H1 (cell line): ENCODE data around the gene RGS6. TPM values are rescaled to one million over a fixed set of nuclear protein-coding genes. Genes with fewer than 3 reads are reported as not detected.

ENCODE experiments used
- CBX5 ChIP-seq: fragments of 300-800, 300-1000 bp; sonication (generic); IDR thresholded peaks from 2 replicates; pipeline ENCODE4 v1.7.1; 2016; ENCODE audit warnings: antibody characterized with exemption, low read length, low read depth
- CBX8 ChIP-seq: fragments of 300-800, 300-1000 bp; sonication (generic); IDR thresholded peaks from 2 replicates; pipeline ENCODE4 v1.7.1; 2016; ENCODE audit warnings: low read depth, low read length, borderline replicate concordance
- polyA plus RNA-seq, 7 experiments: library from polyadenylated mRNA; depleted of rRNA in 3 of 7; stranded (reverse) in 5 of 7; unstranded in 2 of 7; fragments of >200 nt in 5 of 7; fragments of 200-250 nt in 2 of 7; gene quantifications; 1 replicate in 5 of 7; 2 replicates in 1 of 7; 4 replicates in 1 of 7; pipeline versions ENCODE4 v1.2.1 to v1.2.3, GENCODE V29; 2011 to 2013; ENCODE audit warnings: missing spikeins in 2 of 7, mixed read lengths in 2 of 7
- total RNA-seq: library from RNA; stranded (reverse); fragmentation: NEBNext Ultra II Directional; extraction: Animal tissue kit (Norgen Biotek cat#: 25700); gene quantifications from 2 replicates; pipeline ENCODE4 v1.2.1, GENCODE V29; 2021

The RGS6 gene
- total and polyA plus RNA-seq, 2 of the 8 experiments (the other 6 are each of a cell fraction or from before 2014, with no cell fraction given), result 0.26 to 1.1 TPM

GRCh38 chr14:72443991-72444441 is 511.8 kb downstream of the RGS6 start (continued):
- TF ChIP-seq CBX5 (no peak), CBX8 (no peak)
